ENCODE measurements around the gene PPIL1. TPM values are rescaled to one million over a fixed set of nuclear protein-coding genes. Genes with fewer than 3 reads are reported as not detected.

PPIL1 gene
- total RNA-seq, 1 experiment from 2014 or later, result 124 TPM

DNA sequence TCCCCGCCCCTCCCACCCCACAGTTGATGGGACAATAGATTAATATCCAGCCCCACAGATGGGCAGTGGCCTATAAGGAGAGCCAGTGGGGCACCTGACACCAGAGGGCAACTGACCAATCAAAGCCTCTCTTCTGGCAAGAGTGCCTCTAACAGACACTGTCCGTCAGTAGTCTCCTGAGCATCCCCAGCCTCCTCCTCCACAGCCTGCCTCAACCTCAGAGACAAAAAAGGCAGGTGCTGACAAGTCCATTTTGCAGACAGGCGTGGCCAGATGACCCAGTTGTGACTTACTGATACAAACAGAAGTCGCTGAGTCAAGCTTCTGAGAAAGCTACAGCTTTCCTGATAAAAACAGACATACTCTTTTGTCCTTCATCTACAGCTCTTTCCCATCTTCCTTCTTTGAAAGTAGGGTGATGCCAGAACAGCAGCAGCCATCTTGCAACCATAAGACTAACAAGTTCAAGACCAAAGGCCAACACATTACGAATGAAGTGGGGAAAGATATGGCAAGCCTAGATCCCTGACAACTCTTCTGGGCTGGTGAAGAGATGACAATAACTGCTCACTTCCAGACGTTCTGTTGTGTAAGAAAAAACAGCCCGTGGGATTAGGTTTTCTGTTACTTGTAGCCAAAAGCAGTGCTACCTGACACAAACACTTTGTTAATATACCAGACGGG is 12.3 kb downstream of the PPIL1 start:
- in situ Hi-C loops (cut with HindIII; ENCODE audit: low sequenced_read_pairs), result loop anchor here (5.0 kb wide), 1 partner anchor 50 kb away; no protein-coding TSS in a partner anchor
- DNase-seq (ENCODE audit: low spot score), result no peak

DNA sequence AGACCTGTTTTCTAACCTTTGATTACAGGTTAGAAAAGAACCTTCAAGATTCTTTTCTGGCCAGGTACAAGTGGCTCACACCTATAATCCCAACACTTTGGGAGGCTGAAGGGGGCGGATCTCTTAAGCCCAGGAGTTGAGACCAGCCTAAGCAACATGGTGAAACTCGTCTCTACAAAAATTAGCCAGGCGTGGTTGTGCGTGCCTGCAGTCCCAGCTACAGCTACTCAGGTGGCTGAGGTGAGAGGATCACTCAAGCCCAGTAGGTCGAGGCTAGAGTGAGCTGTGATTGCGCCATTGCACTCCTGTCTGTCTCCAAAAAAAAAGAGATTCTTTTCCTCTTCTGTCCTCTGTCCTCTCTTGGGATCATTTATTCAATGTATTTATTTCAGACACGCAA is 14.5 kb downstream of the PPIL1 start:
- in situ Hi-C loops (cut with HindIII; ENCODE audit: low sequenced_read_pairs), result loop anchor here (5.0 kb wide), 1 partner anchor 48 kb away; no protein-coding TSS in a partner anchor
- DNase-seq (ENCODE audit: low spot score), result no peak

DNA sequence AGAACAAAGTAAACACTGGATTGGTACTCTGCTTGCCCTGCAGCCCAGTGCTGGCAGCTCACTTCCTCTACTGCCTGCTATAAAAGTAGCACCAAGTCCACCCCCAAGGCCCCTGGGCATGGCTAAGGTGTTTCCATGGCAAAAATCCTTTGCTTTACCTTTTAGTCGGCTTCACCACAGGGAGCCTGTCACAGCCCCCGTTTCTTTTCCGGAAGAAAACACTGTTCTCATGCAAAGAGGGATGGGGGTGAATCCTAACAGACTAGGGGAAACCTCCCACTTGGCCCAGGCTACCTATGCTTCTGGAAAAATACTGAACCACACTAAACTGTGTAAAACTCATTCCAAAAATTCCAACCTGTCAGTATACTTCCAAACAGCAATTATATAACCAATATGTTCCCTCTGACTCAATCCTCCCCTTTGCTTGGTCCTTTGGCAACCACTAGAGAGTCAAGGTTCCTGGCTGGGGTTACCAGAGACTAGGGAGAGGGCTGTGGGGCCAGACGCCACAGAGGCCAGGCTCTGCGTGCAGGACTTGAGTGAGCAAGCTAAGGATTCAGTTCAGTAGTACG is 16.1 kb downstream of the PPIL1 start:
- peak; percentile 61 for DNase-seq (ENCODE audit: low spot score)
- in situ Hi-C loops (cut with HindIII; ENCODE audit: low sequenced_read_pairs), result no loop called here

DNA sequence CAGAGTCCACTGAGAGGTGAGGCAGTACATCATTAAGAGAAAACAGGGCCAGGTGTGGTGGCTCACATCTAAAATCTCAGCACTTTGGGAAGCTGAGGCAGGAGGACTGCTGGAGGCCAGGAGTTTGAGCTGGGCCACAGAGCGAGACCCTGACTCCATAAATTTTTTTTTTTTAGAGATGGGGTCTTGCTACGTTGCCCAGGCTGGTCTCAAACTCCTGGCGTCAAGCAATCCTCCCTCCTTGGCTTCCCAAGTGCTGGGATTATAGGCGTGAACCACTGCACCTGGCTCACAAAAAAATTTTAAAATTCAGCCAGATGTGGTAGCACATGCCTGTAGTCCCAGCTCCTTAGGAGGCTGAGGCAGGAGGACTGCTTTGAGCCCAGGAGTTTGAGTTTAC is 17.3 kb downstream of the PPIL1 start:
- in situ Hi-C loops (cut with HindIII; ENCODE audit: low sequenced_read_pairs), result no loop called here

DNA sequence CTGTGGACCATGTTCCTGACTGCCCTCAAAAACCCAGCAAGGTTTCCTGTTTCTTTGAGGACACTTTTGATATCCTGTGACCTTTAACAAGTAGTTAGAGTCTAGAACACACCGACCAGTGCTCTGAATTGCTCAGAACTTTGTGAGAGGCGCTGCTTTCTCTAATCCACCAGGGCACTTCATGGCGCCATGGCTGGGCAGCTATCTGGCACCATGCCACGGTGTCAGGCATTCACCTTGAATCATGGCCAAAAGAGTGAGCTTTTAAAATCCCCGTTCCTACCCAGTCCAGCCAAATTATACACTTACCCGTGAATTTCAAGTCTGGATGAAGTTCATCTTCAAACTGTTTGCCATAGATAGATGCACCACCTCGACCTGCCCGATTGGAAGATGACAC is 18.3 kb downstream of the PPIL1 start:
- in situ Hi-C loops (cut with HindIII; ENCODE audit: low sequenced_read_pairs), result no loop called here
- no peak for DNase-seq (ENCODE audit: low spot score)

More for the DNA sequence above, 17.3 kb downstream of the PPIL1 start:
- no peak for DNase-seq (ENCODE audit: low spot score)

DNA sequence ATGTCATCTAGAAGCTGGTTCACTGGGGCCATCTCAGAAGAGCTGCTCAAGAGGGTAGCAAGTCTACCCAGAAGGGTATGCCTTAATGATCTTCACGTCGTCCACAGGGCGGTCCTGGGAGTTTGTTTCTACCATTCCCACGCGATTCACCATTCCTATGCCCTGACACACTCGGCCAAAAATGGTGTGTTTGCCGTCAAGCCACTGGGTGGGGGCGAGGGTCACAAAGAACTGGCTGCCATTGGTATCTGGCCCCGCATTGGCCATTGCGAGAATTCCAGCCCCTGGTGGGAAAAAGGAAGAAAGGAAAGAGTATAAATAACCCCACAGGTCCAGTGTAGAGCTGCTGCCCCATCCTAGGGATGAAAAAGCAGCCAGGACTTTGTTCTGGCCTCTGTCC is 18.9 kb downstream of the PPIL1 start:
- no peak for DNase-seq (ENCODE audit: low spot score)

DNA sequence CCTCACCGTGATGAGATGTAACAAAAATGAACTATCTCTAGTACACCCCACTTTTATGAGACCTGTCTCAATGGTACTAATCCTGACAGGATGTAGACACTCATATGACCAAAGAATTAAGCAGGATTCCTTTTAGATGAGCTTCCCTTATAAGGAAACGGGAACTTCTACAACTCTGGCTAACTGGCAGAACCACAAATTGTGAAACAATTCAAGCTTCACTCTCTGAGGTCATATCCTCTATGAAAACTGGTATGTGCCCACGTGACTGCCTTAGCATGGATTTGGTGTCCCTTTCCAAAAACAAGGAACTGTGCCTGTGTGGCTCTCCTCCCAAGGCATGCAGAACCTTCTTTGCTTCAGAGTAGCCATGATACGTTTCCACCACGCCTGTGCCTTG is 21.3 kb downstream of the PPIL1 start:
- peak; percentile 51 for DNase-seq (ENCODE audit: low spot score)
- in situ Hi-C loops (cut with HindIII; ENCODE audit: low sequenced_read_pairs), result no loop called here

More for the DNA sequence above, 18.9 kb downstream of the PPIL1 start:
- in situ Hi-C loops (cut with HindIII; ENCODE audit: low sequenced_read_pairs), result no loop called here

DNA sequence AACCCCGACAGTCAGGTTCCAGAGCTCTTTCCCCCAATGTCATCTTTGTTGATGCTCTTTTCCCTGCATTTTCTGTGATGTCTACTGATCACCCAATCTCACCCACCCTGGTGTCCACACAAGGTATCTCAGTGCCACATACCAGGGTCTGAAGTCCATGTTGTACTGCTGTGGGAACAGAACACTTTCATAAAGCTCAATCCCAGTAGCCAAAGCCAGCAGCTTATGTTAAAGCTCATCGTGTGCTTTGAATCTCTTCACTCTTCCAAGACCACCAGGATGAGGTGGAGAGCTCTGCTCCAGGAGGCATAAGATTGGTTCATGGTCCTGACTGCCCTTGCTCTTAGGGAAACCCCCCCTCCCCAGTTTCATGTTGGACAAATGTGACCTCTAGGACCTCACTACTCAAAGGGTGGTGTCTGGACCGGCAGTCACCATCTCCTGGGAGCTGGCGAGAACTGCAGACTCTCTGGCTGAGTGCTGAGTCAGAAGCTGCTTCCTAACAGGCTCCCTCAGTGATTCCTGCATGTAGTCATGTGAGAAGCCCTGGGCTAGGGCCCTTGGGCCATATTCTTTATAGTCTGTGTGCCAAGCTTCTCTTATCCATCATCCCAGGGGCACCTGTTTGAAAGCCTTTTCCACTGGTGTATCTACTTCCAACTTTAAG is 22.0 kb downstream of the PPIL1 start:
- peak; percentile 49 for DNase-seq (ENCODE audit: low spot score)
- in situ Hi-C loops (cut with HindIII; ENCODE audit: low sequenced_read_pairs), result no loop called here

DNA sequence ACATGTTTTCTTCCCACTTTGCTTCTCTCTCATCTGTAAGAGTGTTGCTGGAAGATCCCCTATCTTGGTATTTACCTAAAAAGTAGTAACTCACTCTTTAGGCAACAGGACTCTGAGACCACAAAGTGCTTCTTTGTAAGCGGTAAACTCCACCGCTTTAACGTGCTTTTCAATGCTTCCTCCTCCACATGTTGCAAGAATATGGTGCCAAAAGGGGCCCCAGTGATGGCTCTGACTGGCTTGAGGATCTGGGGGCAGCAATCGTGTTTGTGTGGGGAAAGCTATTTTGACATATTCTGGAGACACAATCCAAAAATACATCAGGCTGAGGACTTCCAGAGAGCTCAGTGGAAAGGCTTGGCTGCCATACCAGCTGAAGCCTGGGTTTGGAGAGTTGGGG is 23.0 kb downstream of the PPIL1 start:
- in situ Hi-C loops (cut with HindIII; ENCODE audit: low sequenced_read_pairs), result no loop called here
- no peak for DNase-seq (ENCODE audit: low spot score)

DNA sequence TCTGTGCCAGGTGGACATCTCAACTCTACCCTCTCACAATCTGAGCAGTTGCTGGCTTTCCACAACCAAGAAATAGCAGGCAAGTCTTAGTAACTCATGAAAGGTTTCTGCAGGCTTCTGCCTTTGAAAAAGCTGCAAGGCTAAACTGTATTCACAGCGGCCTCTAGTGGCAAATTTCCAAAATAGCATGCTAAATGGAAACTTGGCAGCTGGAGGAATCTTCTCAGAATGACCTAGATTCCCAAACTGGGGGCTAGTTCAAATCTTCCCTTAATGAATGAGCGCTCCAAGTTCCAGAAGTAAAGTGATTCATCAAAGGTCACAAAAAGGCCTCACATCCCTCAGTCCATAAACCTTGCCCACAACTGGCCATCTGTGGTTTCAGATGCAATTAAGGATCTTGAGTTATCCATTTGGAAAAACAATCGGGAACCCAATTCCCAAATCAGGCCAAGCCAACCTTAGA is 23.4 kb downstream of the PPIL1 start:
- in situ Hi-C loops (cut with HindIII; ENCODE audit: low sequenced_read_pairs), result no loop called here
- peak; percentile 92 for DNase-seq (ENCODE audit: low spot score)

DNA sequence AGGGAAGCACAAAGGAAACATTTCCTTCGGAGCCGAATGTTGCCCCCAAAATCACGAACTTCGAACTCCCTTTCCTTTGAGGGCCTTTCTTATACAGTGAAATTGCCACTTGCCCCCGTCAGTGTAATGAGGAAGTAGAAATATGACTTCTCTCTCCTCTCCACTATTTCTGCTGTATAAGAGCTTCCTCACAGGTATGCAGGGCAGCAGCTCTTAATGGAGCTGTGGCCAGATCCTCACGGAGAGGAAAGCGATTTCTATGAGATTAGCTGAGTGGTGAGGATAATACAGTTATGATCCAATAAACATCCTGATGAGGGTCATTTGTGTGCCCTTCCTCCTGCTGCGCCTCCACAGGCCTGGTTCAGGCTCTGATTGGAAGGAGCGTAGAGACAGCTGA is 24.6 kb downstream of the PPIL1 start:
- in situ Hi-C loops (cut with HindIII; ENCODE audit: low sequenced_read_pairs), result no loop called here
- DNase-seq (ENCODE audit: low spot score), result no peak

DNA sequence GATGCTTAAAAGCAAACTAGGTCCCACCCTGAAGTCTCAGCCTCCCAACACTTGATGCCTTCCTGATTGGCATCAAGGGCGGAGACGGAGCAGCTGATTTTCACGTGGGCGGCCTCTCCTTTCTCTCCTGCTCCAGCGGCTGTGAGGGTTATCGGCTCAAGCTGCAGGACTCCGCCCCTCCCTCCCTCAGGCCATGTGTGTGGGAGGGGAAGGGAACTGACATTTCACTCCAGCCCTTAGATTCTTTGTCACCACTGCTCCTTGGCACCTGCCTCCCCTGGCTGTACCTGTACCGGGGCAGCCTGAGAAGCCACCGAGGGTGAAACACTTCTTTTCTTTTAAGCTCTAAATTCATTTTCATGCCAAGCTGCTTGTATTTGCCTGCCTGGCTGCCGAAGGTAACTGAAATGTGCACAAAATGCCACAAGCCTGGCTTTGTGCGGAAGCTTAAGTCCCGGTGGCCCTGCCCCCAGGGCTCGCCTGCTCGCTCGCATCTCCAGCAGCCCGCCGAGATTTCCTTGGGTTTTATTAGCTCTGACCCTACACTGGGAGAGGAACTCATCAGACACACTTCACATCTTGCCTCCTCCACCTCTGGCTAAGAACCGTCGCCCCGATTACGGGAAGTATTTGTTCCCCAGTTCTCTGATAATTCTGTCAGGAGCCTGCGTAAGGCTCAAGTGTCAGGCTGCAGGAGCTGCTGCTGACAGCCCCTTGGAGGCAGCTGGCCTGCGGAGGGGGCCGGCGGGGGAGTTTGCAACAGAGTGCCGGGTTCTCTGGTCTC is 25.8 kb downstream of the PPIL1 start:
- DNase-seq (ENCODE audit: low spot score), result peak; percentile 37
- in situ Hi-C loops (cut with HindIII; ENCODE audit: low sequenced_read_pairs), result no loop called here

DNA sequence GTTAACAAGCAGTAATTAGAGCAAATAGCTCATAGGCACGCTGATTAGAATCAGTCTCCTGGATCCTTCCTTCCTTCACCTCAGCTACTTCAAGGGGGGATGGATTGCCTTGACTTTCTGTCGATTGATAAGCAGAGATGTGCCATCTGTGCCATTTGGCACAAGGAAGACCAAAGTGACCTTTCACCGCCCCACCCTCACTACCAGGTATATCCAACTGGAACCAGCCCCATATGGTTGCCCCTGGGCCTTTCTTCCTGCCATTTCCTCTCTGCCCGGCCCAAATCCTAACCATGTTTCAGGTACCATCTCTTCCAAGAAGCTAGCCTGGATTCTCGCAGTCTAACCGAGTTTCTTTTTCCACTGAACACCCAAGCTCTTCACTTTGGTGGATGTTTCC is 26.6 kb downstream of the PPIL1 start:
- DNase-seq (ENCODE audit: low spot score), result no peak
- in situ Hi-C loops (cut with HindIII; ENCODE audit: low sequenced_read_pairs), result no loop called here

DNA sequence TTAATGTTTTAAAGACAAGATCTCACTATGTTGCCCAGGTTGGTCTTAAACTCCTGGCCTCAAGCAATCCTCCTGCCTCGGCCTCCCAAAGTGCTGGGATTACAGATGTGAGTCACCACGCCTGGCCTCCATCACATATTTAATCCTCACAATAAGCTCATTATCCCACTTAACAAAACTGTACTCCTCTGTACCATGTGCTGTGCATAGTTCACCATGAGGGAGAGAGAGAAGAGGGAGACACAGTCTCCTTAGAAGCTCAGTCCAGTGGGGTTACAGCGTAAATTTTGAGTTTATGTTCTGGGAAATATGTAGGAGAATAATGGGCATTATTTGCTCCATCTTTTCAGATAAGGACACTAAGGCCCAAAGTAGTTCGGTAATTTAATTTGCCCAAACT is 27.5 kb downstream of the PPIL1 start:
- no peak for DNase-seq (ENCODE audit: low spot score)
- in situ Hi-C loops (cut with HindIII; ENCODE audit: low sequenced_read_pairs), result no loop called here

DNA sequence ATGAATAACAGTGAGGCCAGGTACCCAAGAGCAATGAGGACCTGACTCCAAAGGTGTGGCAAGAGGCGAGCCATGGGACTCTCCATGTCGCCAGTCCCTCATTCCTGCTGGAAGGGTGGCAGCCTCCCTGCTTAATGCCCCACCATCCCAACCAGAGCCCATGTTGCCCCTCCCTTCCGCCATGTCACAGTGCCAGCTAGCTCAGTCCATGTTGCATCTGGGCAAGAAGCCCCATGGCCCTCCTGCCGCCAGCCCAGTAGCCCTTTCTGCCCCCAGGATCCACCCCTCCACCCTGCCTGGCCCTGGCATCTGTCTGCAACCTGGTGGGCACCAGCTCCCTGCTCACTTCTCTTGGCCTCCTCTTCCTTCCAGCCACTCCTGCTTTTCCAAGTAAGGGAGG is 29.4 kb downstream of the PPIL1 start:
- in situ Hi-C loops (cut with HindIII; ENCODE audit: low sequenced_read_pairs), result no loop called here
- DNase-seq (ENCODE audit: low spot score), result no peak

DNA sequence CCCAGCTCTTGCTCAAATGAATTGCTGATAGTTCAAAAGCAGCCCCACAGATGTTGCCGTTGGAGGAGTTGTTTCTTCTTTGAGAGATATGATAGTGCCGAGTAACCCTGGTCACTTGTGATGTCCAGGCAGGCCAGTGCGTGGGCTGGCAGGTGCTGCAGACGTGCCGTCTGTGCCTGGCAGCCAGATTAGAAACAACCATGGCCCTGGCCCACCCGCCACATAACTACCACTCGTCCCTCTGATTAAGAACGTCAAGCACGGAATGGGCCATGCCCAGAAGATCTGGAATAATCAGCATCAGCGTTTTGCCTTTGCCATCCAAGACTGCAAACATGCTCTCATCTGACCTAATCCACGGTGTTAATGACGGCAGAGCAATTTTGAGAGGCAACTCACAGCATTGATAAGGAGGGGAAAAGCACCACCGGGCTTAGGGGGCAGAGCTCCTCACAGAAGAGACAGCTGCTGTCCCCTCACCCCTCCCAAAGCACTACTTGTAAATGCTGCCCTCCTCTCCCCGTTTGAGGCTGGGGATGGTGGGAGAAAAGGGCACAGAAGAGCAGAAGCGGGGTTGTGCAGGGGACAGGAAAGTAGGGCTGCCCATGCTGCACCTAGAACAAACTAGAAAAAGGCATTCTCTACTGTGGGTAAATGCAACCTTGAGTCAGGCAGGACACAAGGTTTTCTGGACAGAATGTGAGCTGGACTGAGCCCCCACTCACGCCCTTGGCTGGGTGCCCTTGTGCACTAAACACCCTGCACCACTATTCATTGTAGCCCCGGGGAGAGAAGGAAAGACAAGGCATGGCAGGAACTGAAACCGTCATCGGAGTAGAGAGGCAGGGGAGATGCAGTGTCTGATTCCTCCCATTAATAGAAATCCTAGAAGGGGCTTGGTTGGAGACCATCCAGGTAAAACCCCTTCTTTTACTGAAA is 30.1 kb downstream of the PPIL1 start:
- DNase-seq (ENCODE audit: low spot score), result no peak
- in situ Hi-C loops (cut with HindIII; ENCODE audit: low sequenced_read_pairs), result no loop called here

DNA sequence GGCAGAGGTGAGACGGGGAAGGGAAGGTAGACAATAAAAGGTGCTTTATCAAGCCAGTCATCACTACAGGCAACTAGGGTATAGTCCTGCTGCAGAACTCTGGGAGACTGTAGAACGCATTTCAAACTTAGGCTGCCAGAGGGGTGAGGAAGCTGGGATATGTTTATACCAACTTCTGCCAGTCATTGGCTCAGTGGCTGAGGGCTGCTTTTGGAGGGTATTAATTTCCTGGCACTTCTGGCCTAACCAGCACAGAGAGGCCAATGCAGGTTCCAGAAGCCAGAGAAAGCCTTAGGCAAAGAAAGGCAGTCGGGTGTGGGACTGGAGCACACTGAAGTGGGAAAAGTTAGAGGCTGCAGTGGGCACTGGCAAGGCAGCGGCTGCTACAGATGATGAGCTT is 31.4 kb downstream of the PPIL1 start:
- in situ Hi-C loops (cut with HindIII; ENCODE audit: low sequenced_read_pairs), result no loop called here

DNA sequence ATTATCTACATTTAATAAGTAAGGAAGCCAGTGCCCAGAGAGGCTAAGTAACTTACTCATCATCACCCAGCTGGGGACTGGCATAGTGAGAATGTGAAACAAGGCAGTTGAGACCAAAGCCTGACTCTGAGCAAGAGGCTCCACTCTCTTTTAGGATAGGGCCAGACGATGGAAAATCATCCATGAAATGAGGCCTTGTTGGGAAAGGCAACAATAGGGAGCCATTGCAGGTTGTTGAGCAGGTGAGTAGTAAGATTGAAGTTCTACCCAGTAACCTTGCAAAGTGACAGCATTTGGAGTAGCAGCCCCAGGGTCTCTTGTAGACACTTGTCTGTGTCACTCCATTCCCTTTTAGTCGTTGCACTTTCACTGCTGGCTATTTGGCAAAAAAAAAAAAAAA is 32.8 kb downstream of the PPIL1 start:
- in situ Hi-C loops (cut with HindIII; ENCODE audit: low sequenced_read_pairs), result no loop called here
- no peak for DNase-seq (ENCODE audit: low spot score)

More for the DNA sequence above, 31.4 kb downstream of the PPIL1 start:
- DNase-seq (ENCODE audit: low spot score), result no peak
